Anterior cingulate cortex (tissue), 58 donors: Measurements from ENCODE around the gene EPN2.
A peak's percentile ranks its signal among the peaks of the same experiment; 100 is the strongest.

Source experiments
- DNase-seq, 58 donors: peaks; one replicate each; lab custom pipeline; 2025; lab: John Stamatoyannopoulos, UW

EPN2 gene

GRCh38 chr17:19287651-19288050 lies 50.5 kb downstream of the EPN2 start:
- DNase-seq: no peak

GRCh38 chr17:19288453-19288852 lies 51.3 kb downstream of the EPN2 start:
- DNase-seq: no peak

GRCh38 chr17:19290066-19290705 lies 53.0 kb downstream of the EPN2 start:
- DNase-seq: no peak

GRCh38 chr17:19291646-19292376 lies 54.6 kb downstream of the EPN2 start:
- no peak for DNase-seq

GRCh38 chr17:19292377-19292711 lies 55.2 kb downstream of the EPN2 start:
- no peak for DNase-seq

GRCh38 chr17:19294443-19294842 lies 57.3 kb downstream of the EPN2 start:
- no peak for DNase-seq

GRCh38 chr17:19295473-19296135 lies 58.4 kb downstream of the EPN2 start:
- DNase-seq: no peak

GRCh38 chr17:19296786-19297778 lies 59.9 kb downstream of the EPN2 start:
- no peak for DNase-seq

- no peak for DNase-seq
Measured at GRCh38 chr17:19298569-19299213, 61.5 kb downstream of the EPN2 start.

- no peak for DNase-seq
Measured at GRCh38 chr17:19299214-19299747, 62.1 kb downstream of the EPN2 start.

GRCh38 chr17:19299866-19300265 lies 62.7 kb downstream of the EPN2 start:
- DNase-seq: no peak

- no peak for DNase-seq
Measured at GRCh38 chr17:19301274-19301951, 64.2 kb downstream of the EPN2 start.

GRCh38 chr17:19301973-19302372 lies 64.8 kb downstream of the EPN2 start:
- DNase-seq: no peak

GRCh38 chr17:19302791-19303331 lies 65.7 kb downstream of the EPN2 start:
- DNase-seq: no peak

GRCh38 chr17:19303367-19303776 lies 66.2 kb downstream of the EPN2 start:
- DNase-seq: no peak

- DNase-seq: peak in 21 of 58 donors; percentile 18 to 63 (median 36)
Measured at GRCh38 chr17:19304209-19304608, 67.0 kb downstream of the EPN2 start.

- no peak for DNase-seq
Measured at GRCh38 chr17:19304751-19305150, 67.6 kb downstream of the EPN2 start.

GRCh38 chr17:19305256-19305655 lies 68.1 kb downstream of the EPN2 start:
- no peak for DNase-seq

GRCh38 chr17:19305761-19306159 lies 68.6 kb downstream of the EPN2 start:
- DNase-seq: no peak
